H9 (cell line): ENCODE measurements around the gene TBPL1. TPM values are rescaled to one million over a fixed set of nuclear protein-coding genes. Genes with fewer than 3 reads are reported as not detected.

ENCODE experiments used
- DNase-seq: peaks from one replicate; pipeline ENCODE4 v3.0.0-alpha.2; 2017
- H2AFZ ChIP-seq: one replicate; pipeline ENCODE4 v1.6.1; 2013; ENCODE audit warnings: mild to moderate bottlenecking, low read length, control low read depth, moderate library complexity
- H2AK5ac ChIP-seq: 2 replicates; pipeline ENCODE4 v1.6.1; 2013; ENCODE audit warnings: low read length, control low read depth, mixed read lengths; ENCODE audit not compliant: insufficient read length
- H2BK120ac ChIP-seq: one replicate; pipeline ENCODE4 v1.6.1; 2013; ENCODE audit warnings: low read depth, mild to moderate bottlenecking, low read length, control low read depth, inconsistent platforms; ENCODE audit not compliant: poor library complexity, severe bottlenecking
- H2BK12ac ChIP-seq: 2 replicates; pipeline ENCODE4 v1.6.1; 2013; ENCODE audit warnings: low read length, control low read depth, mixed read lengths, low read depth; ENCODE audit not compliant: insufficient read length
- H2BK15ac ChIP-seq: 2 replicates; pipeline ENCODE4 v1.6.1; 2013; ENCODE audit warnings: low read depth, low read length, control low read depth
- H2BK20ac ChIP-seq: one replicate; pipeline ENCODE4 v1.6.1; 2013; ENCODE audit warnings: low read depth, mild to moderate bottlenecking, low read length, control low read depth, inconsistent platforms; ENCODE audit not compliant: poor library complexity, severe bottlenecking
- H2BK5ac ChIP-seq: 2 replicates; pipeline ENCODE4 v1.6.1; 2013; ENCODE audit warnings: low read length, control low read depth, mixed read lengths; ENCODE audit not compliant: insufficient read length
- H3K14ac ChIP-seq: 2 replicates; pipeline ENCODE4 v1.6.1; 2013; ENCODE audit warnings: low read length, control low read depth; ENCODE audit not compliant: insufficient read depth
- H3K18ac ChIP-seq: 2 replicates; pipeline ENCODE4 v1.6.1; 2013; ENCODE audit warnings: low read depth, mild to moderate bottlenecking, mixed read lengths, low read length, control low read depth; ENCODE audit not compliant: insufficient read length
- H3K23ac ChIP-seq: 2 replicates; pipeline ENCODE4 v1.6.1; 2013; ENCODE audit warnings: low read length, control low read depth, mixed read lengths, low read depth; ENCODE audit not compliant: insufficient read length
- H3K23me2 ChIP-seq: 2 replicates; pipeline ENCODE4 v1.6.1; 2013; ENCODE audit warnings: low read depth, mild to moderate bottlenecking, mixed read lengths, low read length, control low read depth; ENCODE audit not compliant: insufficient read length, poor library complexity, severe bottlenecking
- H3K27ac ChIP-seq: 2 replicates; pipeline ENCODE4 v1.5.1; 2013; ENCODE audit warnings: low read length, control low read depth, mixed read lengths, low read depth; ENCODE audit not compliant: insufficient read length
- H3K27me3 ChIP-seq: 2 replicates; pipeline ENCODE4 v1.6.1; 2013; ENCODE audit warnings: low read length, control low read depth, inconsistent platforms; ENCODE audit not compliant: insufficient read depth
- H3K4ac ChIP-seq: 2 replicates; pipeline ENCODE4 v1.6.1; 2013; ENCODE audit warnings: low read depth, mild to moderate bottlenecking, control low read depth, inconsistent platforms, low read length, moderate library complexity
- H3K4me1 ChIP-seq: 2 replicates; pipeline ENCODE4 v1.6.1; 2013; ENCODE audit warnings: low read length, control low read depth, inconsistent platforms; ENCODE audit not compliant: insufficient read depth
- H3K4me2 ChIP-seq: 2 replicates; pipeline ENCODE4 v1.6.1; 2013; ENCODE audit warnings: low read length, control low read depth, mixed read lengths; ENCODE audit not compliant: insufficient read length, insufficient read depth
- H3K56ac ChIP-seq: 2 replicates; pipeline ENCODE4 v1.6.1; 2013; ENCODE audit warnings: low read depth, mild to moderate bottlenecking, mixed read lengths, low read length, control low read depth; ENCODE audit not compliant: insufficient read length
- H3K79me1 ChIP-seq: 2 replicates; pipeline ENCODE4 v1.6.1; 2013; ENCODE audit warnings: low read depth, mild to moderate bottlenecking, moderate library complexity, low read length, control low read depth, inconsistent platforms; ENCODE audit not compliant: insufficient read depth, poor library complexity, severe bottlenecking
- H3K79me2 ChIP-seq: 2 replicates; pipeline ENCODE4 v1.6.1; 2013; ENCODE audit warnings: low read length, control low read depth, inconsistent platforms; ENCODE audit not compliant: insufficient read depth
- H3K9ac ChIP-seq: 2 replicates; pipeline ENCODE4 v1.6.1; 2013; ENCODE audit warnings: low read length, control low read depth, mixed read lengths; ENCODE audit not compliant: insufficient read length; ENCODE audit errors: extremely low read depth
- H3K9me3 ChIP-seq: one replicate; pipeline ENCODE4 v1.6.1; 2013; ENCODE audit warnings: low read depth, low read length, inconsistent platforms; ENCODE audit not compliant: control insufficient read depth
- H3T11ph ChIP-seq: one replicate; pipeline ENCODE4 v1.6.1; 2013; ENCODE audit warnings: mild to moderate bottlenecking, low read length, control low read depth, inconsistent platforms
- H4K20me1 ChIP-seq: one replicate; pipeline ENCODE4 v1.6.1; 2013; ENCODE audit not compliant: control insufficient read depth, insufficient read length, insufficient read depth
- H4K5ac ChIP-seq: 2 replicates; pipeline ENCODE4 v1.6.1; 2013; ENCODE audit warnings: low read depth, mild to moderate bottlenecking, mixed read lengths, low read length, control low read depth; ENCODE audit not compliant: insufficient read length
- H4K8ac ChIP-seq: replicated peaks from 2 replicates; pipeline ENCODE4 v1.6.1; 2013; ENCODE audit warnings: low read length, control low read depth, mixed read lengths, low read depth; ENCODE audit not compliant: insufficient read length
- H4K91ac ChIP-seq: 2 replicates; pipeline ENCODE4 v1.6.1; 2013; ENCODE audit warnings: low read depth, mild to moderate bottlenecking, moderate library complexity, mixed read lengths, low read length, control low read depth; ENCODE audit not compliant: insufficient read length
- H3K27ac Mint-ChIP-seq, 3 experiments: 2 replicates in 2 of 3; 3 replicates in 1 of 3; pipeline ENCODE4 v1.8.0; 2020 to 2021; ENCODE audit warnings: mixed read lengths in 3 of 3, mild to moderate bottlenecking in 1 of 3, moderate library complexity in 1 of 3
- H3K27me3 Mint-ChIP-seq: 2 replicates; pipeline ENCODE4 v1.8.0; 2021; ENCODE audit warnings: low read depth, mild to moderate bottlenecking, moderate library complexity, mixed read lengths
- H3K36me3 Mint-ChIP-seq, 3 experiments: 2 replicates in 2 of 3; 3 replicates in 1 of 3; pipeline ENCODE4 v1.8.0; 2020 to 2021; ENCODE audit warnings: low read depth in 3 of 3, mixed read lengths in 3 of 3; ENCODE audit not compliant: insufficient read depth in 1 of 3
- H3K4me1 Mint-ChIP-seq, 2 experiments: 2 replicates each; pipeline ENCODE4 v1.8.0; 2020; ENCODE audit warnings: mixed read lengths in 2 of 2
- H3K4me3 Mint-ChIP-seq, 2 experiments: 2 replicates in 1 of 2; 3 replicates in 1 of 2; pipeline ENCODE4 v1.8.0; 2020 to 2021; ENCODE audit warnings: mild to moderate bottlenecking in 2 of 2, mixed read lengths in 2 of 2, moderate library complexity in 1 of 2
- H3K9me3 Mint-ChIP-seq, 2 experiments: 2 replicates in 1 of 2; 3 replicates in 1 of 2; pipeline ENCODE4 v1.8.0; 2020; ENCODE audit warnings: mild to moderate bottlenecking in 2 of 2, mixed read lengths in 2 of 2, moderate library complexity in 1 of 2
- WGBS: extraction: QIAGEN DNeasy Blood & Tissue Kit; methylation state at CpG from one replicate; pipeline ENCODE4 v1.1.7; 2013; ENCODE audit warnings: missing lambda C conversion rate, low lambda C conversion rate, mixed read lengths; ENCODE audit not compliant: insufficient read length; ENCODE audit errors: extremely low coverage; 5-methylcytosine and 5-hydroxymethylcytosine counted together
- total RNA-seq: library from RNA; stranded (reverse); gene quantifications from 2 replicates; pipeline ENCODE4 v1.2.1, GENCODE V29; 2021
- TF ChIP-seq, protein P1 (sequence below): fragments of 200-600 bp; sonication (generic); conservative IDR thresholded peaks from 3 replicates; pipeline ENCODE4 v1.8.0; 2021; ENCODE audit warnings: antibody characterized with exemption, mild to moderate bottlenecking

The TBPL1 gene
- total RNA-seq, 1 experiment from 2014 or later, result 49.7 TPM

GRCh38 chr6:134020968-134021367 is 67.9 kb downstream of the TBPL1 start:
- no peaks in the 10 kb centered on the region for H3K4me1 Mint-ChIP-seq
- no CpG with 5 or more reads among the region's 4 CpGs for WGBS
- H3K79me1 ChIP-seq, result no peaks in the 10 kb centered on the region
- no peak overlapping the region for H4K91ac ChIP-seq
- no peak overlapping the region for H4K5ac ChIP-seq
- H3K14ac ChIP-seq, result no peak overlapping the region
- no peaks in the 10 kb centered on the region for H3K27me3 Mint-ChIP-seq
- no peak overlapping the region for H3K56ac ChIP-seq
- H3K9me3 ChIP-seq, result no peaks in the 10 kb centered on the region
- H3K27ac Mint-ChIP-seq, result no peak overlapping the region
- no peak overlapping the region for H2BK20ac ChIP-seq
- no peak overlapping the region for H3K23ac ChIP-seq
- H3K4me1 ChIP-seq, result no peaks in the 10 kb centered on the region
- H4K8ac ChIP-seq, result no peak overlapping the region
- 0 out of 7 replicates have a peak, but pooled peaks cover 0 to 2% (median 0%) of the 10 kb centered on the region in 3 experiments for H3K36me3 Mint-ChIP-seq
- H2AFZ ChIP-seq, result no peak overlapping the region
- no peaks in the 10 kb centered on the region for H3K9me3 Mint-ChIP-seq
- no peak overlapping the region for H2BK12ac ChIP-seq
- H3K23me2 ChIP-seq, result no peaks in the 10 kb centered on the region
- H3K27me3 ChIP-seq, result no peaks in the 10 kb centered on the region
- no peak overlapping the region for H3K4me3 Mint-ChIP-seq
- no peak overlapping the region for H2BK5ac ChIP-seq
- TF ChIP-seq, protein P1, sequence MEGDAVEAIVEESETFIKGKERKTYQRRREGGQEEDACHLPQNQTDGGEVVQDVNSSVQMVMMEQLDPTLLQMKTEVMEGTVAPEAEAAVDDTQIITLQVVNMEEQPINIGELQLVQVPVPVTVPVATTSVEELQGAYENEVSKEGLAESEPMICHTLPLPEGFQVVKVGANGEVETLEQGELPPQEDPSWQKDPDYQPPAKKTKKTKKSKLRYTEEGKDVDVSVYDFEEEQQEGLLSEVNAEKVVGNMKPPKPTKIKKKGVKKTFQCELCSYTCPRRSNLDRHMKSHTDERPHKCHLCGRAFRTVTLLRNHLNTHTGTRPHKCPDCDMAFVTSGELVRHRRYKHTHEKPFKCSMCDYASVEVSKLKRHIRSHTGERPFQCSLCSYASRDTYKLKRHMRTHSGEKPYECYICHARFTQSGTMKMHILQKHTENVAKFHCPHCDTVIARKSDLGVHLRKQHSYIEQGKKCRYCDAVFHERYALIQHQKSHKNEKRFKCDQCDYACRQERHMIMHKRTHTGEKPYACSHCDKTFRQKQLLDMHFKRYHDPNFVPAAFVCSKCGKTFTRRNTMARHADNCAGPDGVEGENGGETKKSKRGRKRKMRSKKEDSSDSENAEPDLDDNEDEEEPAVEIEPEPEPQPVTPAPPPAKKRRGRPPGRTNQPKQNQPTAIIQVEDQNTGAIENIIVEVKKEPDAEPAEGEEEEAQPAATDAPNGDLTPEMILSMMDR, result no peak
- H3K9ac ChIP-seq, result no peak overlapping the region
- no peak overlapping the region for H2AK5ac ChIP-seq
- no peaks in the 10 kb centered on the region for H3K79me2 ChIP-seq
- H2BK120ac ChIP-seq, result no peak overlapping the region
- H3K18ac ChIP-seq, result no peak overlapping the region
- H3K4me2 ChIP-seq, result no peak overlapping the region
- no peaks in the 10 kb centered on the region for H4K20me1 ChIP-seq
- H2BK15ac ChIP-seq, result no peak overlapping the region
- no peak overlapping the region for H3K4ac ChIP-seq
- no peak overlapping the region for H3K27ac ChIP-seq
- H3T11ph ChIP-seq, result no peak overlapping the region
- no peak for DNase-seq
